ENCODE results near the gene LIF.

LIF gene

GRCh38 chr22:30245985-30246813 lies at the start of gene LIF:
Gene LIF (minus strand): TSS chr22:30246759. CDS start chr22:30246695, 64 bp downstream.
- DNase-seq = no peak

- DNase-seq = no peak
These were observed 49.8 kb upstream of the LIF start for GRCh38 chr22:30296324-30296723.

GRCh38 chr22:30295576-30295975 lies 49.0 kb upstream of the LIF start:
- no peak for DNase-seq

DNA sequence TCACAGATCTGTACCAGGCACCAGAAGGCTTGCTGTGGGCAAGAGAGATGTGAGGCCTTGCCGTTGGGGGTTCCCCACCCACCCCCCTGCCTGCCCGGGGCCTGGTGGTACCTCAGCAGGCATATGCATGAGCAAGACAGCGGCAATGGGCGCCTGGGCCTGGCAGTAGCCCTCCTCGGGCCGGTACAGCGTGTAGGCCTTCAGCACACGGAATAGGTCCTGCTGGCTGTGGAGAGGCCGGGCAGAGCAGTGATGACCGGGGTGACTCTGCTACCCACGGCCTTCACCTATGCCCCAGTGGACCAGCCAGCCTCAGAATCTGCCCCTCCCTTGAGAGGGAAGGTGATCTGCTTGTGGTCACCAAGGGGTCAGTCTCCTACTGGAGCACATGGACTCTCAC lies 48.3 kb upstream of the LIF start:
- no peak for DNase-seq

- DNase-seq = no peak
These were observed 47.5 kb upstream of the LIF start for GRCh38 chr22:30294066-30294465.

- peak; percentile 44 for DNase-seq
These were observed 46.5 kb upstream of the LIF start for GRCh38 chr22:30293026-30293425.

DNA sequence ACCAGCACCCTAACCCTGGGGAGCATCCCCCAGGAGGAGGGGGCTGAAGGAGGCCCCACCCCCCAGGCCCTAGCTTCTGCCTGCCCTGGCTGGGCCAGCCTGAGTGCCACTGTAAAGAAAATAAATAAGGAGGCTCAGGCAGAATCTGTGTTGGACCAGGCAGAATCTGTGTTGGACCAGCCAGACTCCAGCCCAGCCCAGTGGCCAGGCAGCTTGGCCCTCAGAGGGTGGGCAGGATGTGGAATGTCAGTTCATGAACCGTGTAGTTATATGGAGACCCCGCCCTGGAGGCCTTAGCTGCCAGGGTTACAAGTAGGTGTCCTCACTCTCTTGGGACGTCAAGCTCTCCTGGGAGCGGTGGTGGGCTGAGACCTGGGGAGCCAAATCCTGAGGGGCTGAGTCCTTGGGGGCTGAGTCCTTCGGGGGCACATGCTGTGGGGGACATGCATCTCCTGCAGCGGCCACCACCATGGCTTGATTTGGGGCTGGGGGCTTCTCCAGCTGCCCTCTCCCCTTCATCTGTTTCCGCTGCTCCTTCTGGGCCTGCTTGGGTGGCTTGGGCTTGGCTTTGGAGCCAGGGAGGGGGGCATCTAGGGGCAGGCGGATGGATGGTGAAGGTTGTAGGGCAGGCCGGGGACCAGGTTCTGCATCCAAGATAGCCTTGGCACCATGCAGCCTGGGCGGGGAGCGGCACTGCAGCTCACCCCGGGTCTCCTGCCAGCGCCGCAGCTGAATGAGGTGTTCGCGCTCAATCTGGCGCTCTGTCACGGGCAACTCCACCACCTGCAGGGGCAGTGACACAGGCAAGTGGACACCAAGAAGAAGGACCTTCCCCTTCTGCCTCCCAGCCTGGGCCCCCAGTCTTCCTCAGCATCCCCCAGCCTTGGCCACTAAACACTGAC lies 45.8 kb upstream of the LIF start:
- no peak for DNase-seq

- DNase-seq = peak; percentile 30
These were observed 44.7 kb upstream of the LIF start for GRCh38 chr22:30291058-30291892.

- DNase-seq = peak; percentile 30
These were observed 43.9 kb upstream of the LIF start for GRCh38 chr22:30290342-30291057.

DNA sequence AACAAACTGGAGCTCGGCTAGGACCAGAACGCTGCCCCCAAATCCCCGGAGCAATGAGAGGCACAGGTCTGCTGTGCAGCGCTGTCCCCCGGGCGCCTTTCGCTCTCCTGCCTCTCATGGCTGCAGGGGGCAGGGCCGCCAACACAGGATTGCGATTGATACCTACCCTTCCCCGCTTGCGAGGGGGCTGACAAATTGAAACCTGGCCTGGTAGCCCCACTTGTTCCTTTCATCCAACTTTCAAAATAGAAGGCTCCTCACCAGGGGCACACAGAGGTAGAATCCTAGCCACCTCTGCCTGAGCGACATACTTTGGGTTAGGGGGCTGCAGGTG lies 43.4 kb upstream of the LIF start:
- no peak for DNase-seq

GRCh38 chr22:30289141-30289979 lies 42.8 kb upstream of the LIF start, which contains the start of gene CASTOR1:
Gene CASTOR1 (minus strand): TSS chr22:30289505. CDS start chr22:30289497, 8 bp downstream.
- DNase-seq = peak; percentile 71

- no peak for DNase-seq
These were observed 42.0 kb upstream of the LIF start for GRCh38 chr22:30288419-30289140.

GRCh38 chr22:30287648-30288418 lies 41.3 kb upstream of the LIF start:
- DNase-seq = peak; percentile 13

- DNase-seq = peak; percentile 8
These were observed 40.5 kb upstream of the LIF start for GRCh38 chr22:30286813-30287647.

DNA sequence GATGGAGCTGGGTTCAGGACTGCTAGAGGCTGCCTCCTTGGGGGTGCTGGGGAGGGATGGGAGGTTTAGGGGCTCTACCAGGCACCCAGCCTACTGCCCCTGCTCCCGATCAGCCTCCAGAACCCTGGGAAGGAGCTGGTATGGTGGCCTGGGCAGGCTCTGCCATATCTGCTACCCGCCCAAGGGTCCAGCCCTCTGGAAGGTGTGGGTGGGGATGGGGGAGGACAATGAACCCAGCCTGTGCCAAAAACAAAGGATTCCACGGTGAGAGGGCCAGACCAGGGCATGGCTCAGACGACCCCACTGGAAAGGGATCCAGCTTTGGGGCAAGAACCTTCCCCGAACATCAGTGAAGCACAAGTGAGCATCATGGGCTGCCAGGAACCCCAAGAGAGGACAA lies 39.8 kb upstream of the LIF start:
- DNase-seq = no peak

GRCh38 chr22:30285846-30286200 lies 39.3 kb upstream of the LIF start:
- DNase-seq = no peak

DNA sequence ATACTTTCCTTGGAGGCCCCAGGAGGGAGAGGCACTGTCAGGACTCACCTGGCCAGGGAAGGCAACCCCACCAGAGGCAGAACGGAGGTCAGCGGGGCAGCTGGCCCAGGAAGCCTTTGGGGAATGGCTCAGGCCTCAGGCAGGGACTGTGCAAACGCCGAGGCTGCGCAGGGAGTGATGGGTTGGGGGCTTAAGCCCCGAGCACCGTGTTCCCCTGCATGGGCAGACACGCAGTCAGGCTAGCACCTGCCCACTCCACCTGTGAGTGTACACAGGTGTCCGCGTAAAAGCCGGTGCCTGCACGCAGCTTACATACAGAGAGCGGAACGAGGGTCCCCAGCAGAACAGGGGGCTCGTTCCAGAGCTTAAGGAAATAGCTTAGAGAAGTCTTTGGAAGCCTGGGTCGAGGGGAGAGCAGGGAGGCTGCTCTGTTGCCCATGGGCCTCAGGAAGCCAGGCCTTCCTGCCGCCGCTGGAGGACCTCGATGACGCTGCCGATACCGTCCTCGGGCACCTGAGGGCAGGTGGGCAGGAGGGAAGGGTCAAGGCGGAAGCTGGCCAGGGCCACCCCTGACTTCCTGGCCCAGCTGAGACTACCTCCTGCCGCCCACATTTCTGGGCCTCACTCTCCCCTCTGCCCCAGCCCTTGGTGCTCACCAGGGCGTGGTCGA lies 38.8 kb upstream of the LIF start:
- no peak for DNase-seq

GRCh38 chr22:30284666-30285065 lies 38.1 kb upstream of the LIF start:
- no peak for DNase-seq

All from DMS79 treated with DMSO at 0.1 percent for 48 hours (cell line).